ENCODE results near the gene SBK2. TPM values are rescaled to one million over a fixed set of nuclear protein-coding genes. Genes with fewer than 3 reads are reported as not detected.

The SBK2 gene
- total and polyA plus RNA-seq, 8 donors: 0.28 to 0.46 (median 0.43) TPM; not detected in 5

DNA sequence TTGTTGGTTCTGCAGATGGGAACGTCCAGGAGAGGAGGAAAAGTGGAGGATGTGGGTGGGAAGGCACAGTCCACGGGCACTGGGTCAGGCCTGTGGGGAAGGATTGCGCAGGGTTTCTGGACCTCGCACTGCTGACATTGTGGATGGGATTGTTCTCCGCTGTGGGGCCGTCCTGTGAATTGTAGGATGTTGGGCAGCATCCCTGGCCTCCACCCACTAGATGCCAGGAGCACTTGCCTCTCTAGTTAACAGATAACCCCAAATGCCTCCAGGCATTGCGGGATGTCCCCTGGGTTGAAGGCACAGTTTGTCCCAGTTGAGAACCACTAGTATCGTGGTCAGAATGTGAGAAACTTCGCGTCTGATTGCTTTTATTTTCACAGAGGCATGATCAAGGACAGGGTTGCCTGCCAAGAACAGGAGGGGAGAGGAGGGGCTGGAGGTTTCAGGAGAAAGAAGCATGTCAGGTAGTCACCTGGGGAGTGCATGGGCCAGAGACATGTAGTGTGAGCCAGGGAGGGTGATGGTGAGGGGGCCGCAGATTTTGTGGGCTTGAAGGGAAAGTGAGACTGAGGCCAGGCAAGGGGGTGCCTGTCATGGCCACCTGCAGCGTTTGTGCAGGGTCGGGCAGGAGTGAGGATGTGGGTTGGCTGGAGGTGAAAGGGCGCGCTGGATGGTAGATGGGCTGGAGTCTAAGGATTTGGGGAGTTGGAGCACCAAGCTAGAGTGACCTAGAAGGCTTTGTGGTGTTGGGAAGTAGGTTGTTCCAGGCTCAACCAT, 57.3 kb downstream of the SBK2 start:
- no peaks in the 10 kb centered on the region for H3K9me3 ChIP-seq
- DNase-seq (peak in 5 of 6 donors; percentile 60 to 71 (median 67)), FAIRE-seq (no peak), ATAC-seq (peak in 3 of 4 donors; percentile 17 to 39 (median 26))
- intact Hi-C loops (cut with DNase I): no loop called here
- TF ChIP-seq, protein P1, sequence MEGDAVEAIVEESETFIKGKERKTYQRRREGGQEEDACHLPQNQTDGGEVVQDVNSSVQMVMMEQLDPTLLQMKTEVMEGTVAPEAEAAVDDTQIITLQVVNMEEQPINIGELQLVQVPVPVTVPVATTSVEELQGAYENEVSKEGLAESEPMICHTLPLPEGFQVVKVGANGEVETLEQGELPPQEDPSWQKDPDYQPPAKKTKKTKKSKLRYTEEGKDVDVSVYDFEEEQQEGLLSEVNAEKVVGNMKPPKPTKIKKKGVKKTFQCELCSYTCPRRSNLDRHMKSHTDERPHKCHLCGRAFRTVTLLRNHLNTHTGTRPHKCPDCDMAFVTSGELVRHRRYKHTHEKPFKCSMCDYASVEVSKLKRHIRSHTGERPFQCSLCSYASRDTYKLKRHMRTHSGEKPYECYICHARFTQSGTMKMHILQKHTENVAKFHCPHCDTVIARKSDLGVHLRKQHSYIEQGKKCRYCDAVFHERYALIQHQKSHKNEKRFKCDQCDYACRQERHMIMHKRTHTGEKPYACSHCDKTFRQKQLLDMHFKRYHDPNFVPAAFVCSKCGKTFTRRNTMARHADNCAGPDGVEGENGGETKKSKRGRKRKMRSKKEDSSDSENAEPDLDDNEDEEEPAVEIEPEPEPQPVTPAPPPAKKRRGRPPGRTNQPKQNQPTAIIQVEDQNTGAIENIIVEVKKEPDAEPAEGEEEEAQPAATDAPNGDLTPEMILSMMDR (IDR thresholded peaks at IDR 0.05): no peak
- no peak overlapping the region for H3K4me3 ChIP-seq
- H3K27ac ChIP-seq: peak overlapping the region; percentile 47 to 55 (median 50)
- H3K27me3 ChIP-seq: no peaks in the 10 kb centered on the region
- H3K4me1 ChIP-seq: peaks cover 16 to 26% (median 22%) of the 10 kb centered on the region in 3 donors
- H3K36me3 ChIP-seq: peaks cover 0 to 6% (median 0%) of the 10 kb centered on the region in 3 donors
- 25 to 32% methylated on average over 14 to 15 of the region's 15 CpGs for WGBS, 2 donors

DNA sequence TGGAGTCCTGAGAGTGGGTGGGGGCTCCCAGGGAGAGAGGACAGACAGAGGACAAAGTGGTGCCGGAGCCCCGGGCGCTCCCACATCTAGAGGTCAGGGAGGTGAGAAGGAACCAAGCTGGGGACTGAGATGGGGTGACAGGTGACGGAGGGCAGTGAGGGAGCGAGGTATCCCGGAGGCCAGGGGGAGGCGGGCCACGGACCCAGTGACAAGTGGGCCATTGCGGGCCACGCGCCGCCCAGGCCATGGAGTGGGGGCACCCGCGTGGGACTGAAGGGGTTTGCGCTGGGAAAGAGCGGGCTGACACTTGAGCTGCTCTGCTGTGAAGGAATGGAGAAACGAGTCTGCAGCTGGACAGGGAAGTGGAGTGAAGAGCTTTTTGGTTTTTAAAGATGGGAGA, 57.9 kb downstream of the SBK2 start:
- Histone ChIP-seq H3K4me1 (peaks cover 10 to 20% (median 19%) of the 10 kb centered on the region in 3 donors), H3K36me3 (peaks cover 0 to 6% (median 0%) of the 10 kb centered on the region in 3 donors), H3K4me3 (no peak overlapping the region), H3K9me3 (no peaks in the 10 kb centered on the region), H3K27me3 (no peaks in the 10 kb centered on the region), H3K27ac (peak overlapping the region; percentile 47 to 55 (median 50))
- DNase-seq (peak in 3 of 6 donors; percentile 41 to 64 (median 54)), FAIRE-seq (no peak), ATAC-seq (no peak)
- TF ChIP-seq, protein P1 (IDR thresholded peaks at IDR 0.05): no peak
- intact Hi-C loops (cut with DNase I): no loop called here
- 78 to 79% methylated on average over 17 of the region's 17 CpGs for WGBS, 2 donors

Other genes starting within 250 kb of the SBK2 start
- gene TMEM150B, start 211.8 kb downstream of the SBK2 start, total RNA-seq: 1 to 10 TPM in 1 of 6 donors, under 1 TPM in 2, not detected in 3; 0.32 to 1.3 (median 0.83) TPM
- under 1 TPM in 1 of 2 donors, not detected in 1; 0.14 TPM for gene TMEM150B, start 211.8 kb downstream of the SBK2 start, polyA plus RNA-seq
- 10 to 100 TPM in 2 of 6 donors, 1 to 10 TPM in 4; 4.3 to 12.6 (median 6.9) TPM for gene KMT5C, start 197.3 kb downstream of the SBK2 start, total RNA-seq
- gene KMT5C, start 197.3 kb downstream of the SBK2 start, polyA plus RNA-seq: 10 to 100 TPM; 22.3 to 27.4 TPM
- under 1 TPM in 1 of 6 donors, not detected in 5; 0.62 TPM for gene COX6B2, start 182.4 kb downstream of the SBK2 start, total RNA-seq
- gene COX6B2, start 182.4 kb downstream of the SBK2 start, polyA plus RNA-seq: under 1 TPM; 0.28 to 0.42 TPM
- not detected for gene GARIN5B, start 173.9 kb downstream of the SBK2 start, total RNA-seq
- not detected for gene GARIN5B, start 173.9 kb downstream of the SBK2 start, polyA plus RNA-seq
- under 1 TPM in 3 of 6 donors, not detected in 3; 0.20 to 0.41 (median 0.37) TPM for gene IL11, start 166.7 kb downstream of the SBK2 start, total RNA-seq
- gene IL11, start 166.7 kb downstream of the SBK2 start, polyA plus RNA-seq: under 1 TPM; 0.16 to 0.19 TPM
- not detected for gene TMEM190, start 160.3 kb downstream of the SBK2 start, total RNA-seq
- under 1 TPM in 1 of 2 donors, not detected in 1; 0.45 TPM for gene TMEM190, start 160.3 kb downstream of the SBK2 start, polyA plus RNA-seq
- 10 to 100 TPM; 14.7 to 32.7 (median 21.3) TPM for gene TMEM238, start 152.8 kb downstream of the SBK2 start, total RNA-seq
- under 1 TPM; 0.42 TPM for gene TMEM238, start 152.8 kb downstream of the SBK2 start, polyA plus RNA-seq
- gene RPL28, start 151.2 kb downstream of the SBK2 start, total RNA-seq: 1,000 to 10,000 TPM in 1 of 6 donors, 100 to 1,000 TPM in 5; 420 to 1,198 (median 819) TPM
- gene RPL28, start 151.2 kb downstream of the SBK2 start, polyA plus RNA-seq: 1,000 to 10,000 TPM in 1 of 2 donors, 100 to 1,000 TPM in 1; 738 to 1,109 TPM
- gene UBE2S, start 129.3 kb downstream of the SBK2 start, total RNA-seq: 1 to 10 TPM; 2.0 to 7.3 (median 5.1) TPM
- 1 to 10 TPM; 3.6 to 5.0 TPM for gene UBE2S, start 129.3 kb downstream of the SBK2 start, polyA plus RNA-seq
- gene SHISA7, start 93.8 kb downstream of the SBK2 start, total RNA-seq: under 1 TPM in 3 of 6 donors, not detected in 3; 0.05 to 0.16 (median 0.06) TPM
- under 1 TPM; 0.04 to 0.33 TPM for gene SHISA7, start 93.8 kb downstream of the SBK2 start, polyA plus RNA-seq
- 10 to 100 TPM; 13.0 to 23.9 (median 20.9) TPM for gene ISOC2, start 75.5 kb downstream of the SBK2 start, total RNA-seq
- gene ISOC2, start 75.5 kb downstream of the SBK2 start, polyA plus RNA-seq: 10 to 100 TPM; 38.3 to 43.9 TPM
- not detected for gene C19orf85, start 72.4 kb downstream of the SBK2 start, total RNA-seq
- gene C19orf85, start 72.4 kb downstream of the SBK2 start, polyA plus RNA-seq: not detected
- 1 to 10 TPM; 3.4 to 6.2 (median 4.1) TPM for gene ZNF628, start 60.5 kb downstream of the SBK2 start, total RNA-seq
- 1 to 10 TPM; 2.6 to 7.8 TPM for gene ZNF628, start 60.5 kb downstream of the SBK2 start, polyA plus RNA-seq
- gene NAT14, start 51.9 kb downstream of the SBK2 start, total RNA-seq: 10 to 100 TPM in 1 of 6 donors, 1 to 10 TPM in 5; 5.8 to 10.1 (median 7.5) TPM
- 10 to 100 TPM; 27.9 to 32.4 TPM for gene NAT14, start 51.9 kb downstream of the SBK2 start, polyA plus RNA-seq
- gene SSC5D, start 48.7 kb downstream of the SBK2 start, total RNA-seq: 1 to 10 TPM in 4 of 6 donors, under 1 TPM in 2; 0.60 to 5.3 (median 1.4) TPM
- 1 to 10 TPM in 1 of 2 donors, under 1 TPM in 1; 0.77 to 2.1 TPM for gene SSC5D, start 48.7 kb downstream of the SBK2 start, polyA plus RNA-seq
- gene SBK3, start 8.4 kb upstream of the SBK2 start, total RNA-seq: under 1 TPM in 2 of 6 donors, not detected in 4; 0.19 to 0.28 TPM
- under 1 TPM; 0.11 to 0.16 TPM for gene SBK3, start 8.4 kb upstream of the SBK2 start, polyA plus RNA-seq
- 10 to 100 TPM in 1 of 6 donors, 1 to 10 TPM in 5; 6.5 to 12.7 (median 9.2) TPM for gene ZNF579, start 43.7 kb upstream of the SBK2 start, total RNA-seq
- 10 to 100 TPM; 11.6 to 16.1 TPM for gene ZNF579, start 43.7 kb upstream of the SBK2 start, polyA plus RNA-seq
- gene FIZ1, start 62.4 kb upstream of the SBK2 start, total RNA-seq: 10 to 100 TPM in 2 of 6 donors, 1 to 10 TPM in 4; 6.8 to 12.1 (median 8.9) TPM
- 10 to 100 TPM; 12.6 TPM for gene FIZ1, start 62.4 kb upstream of the SBK2 start, polyA plus RNA-seq
- 10 to 100 TPM; 17.1 to 37.0 (median 33.1) TPM for gene ZNF524, start 63.2 kb upstream of the SBK2 start, total RNA-seq
- 10 to 100 TPM; 26.7 to 79.4 TPM for gene ZNF524, start 63.2 kb upstream of the SBK2 start, polyA plus RNA-seq
- 1 to 10 TPM; 6.6 to 9.0 (median 7.8) TPM for gene ZNF865, start 68.5 kb upstream of the SBK2 start, total RNA-seq
- 1 to 10 TPM; 5.7 to 9.7 TPM for gene ZNF865, start 68.5 kb upstream of the SBK2 start, polyA plus RNA-seq
- gene ZNF784, start 87.4 kb upstream of the SBK2 start, total RNA-seq: 1 to 10 TPM; 3.7 to 5.8 (median 4.6) TPM
- gene ZNF784, start 87.4 kb upstream of the SBK2 start, polyA plus RNA-seq: 10 to 100 TPM; 10.3 to 12.9 TPM
- 10 to 100 TPM; 12.7 to 24.3 (median 17.6) TPM for gene ZNF580, start 103.9 kb upstream of the SBK2 start, total RNA-seq
- gene ZNF580, start 103.9 kb upstream of the SBK2 start, polyA plus RNA-seq: 10 to 100 TPM; 35.0 to 40.5 TPM
- 10 to 100 TPM; 12.9 to 23.2 (median 16.9) TPM for gene ZNF581, start 106.5 kb upstream of the SBK2 start, total RNA-seq
- 10 to 100 TPM; 13.8 to 16.6 TPM for gene ZNF581, start 106.5 kb upstream of the SBK2 start, polyA plus RNA-seq
- gene CCDC106, start 111.1 kb upstream of the SBK2 start, total RNA-seq: 1 to 10 TPM; 3.2 to 6.2 (median 5.0) TPM
- 10 to 100 TPM; 20.7 to 22.8 TPM for gene CCDC106, start 111.1 kb upstream of the SBK2 start, polyA plus RNA-seq
- 10 to 100 TPM; 38.4 to 97.0 (median 58.8) TPM for gene U2AF2, start 117.9 kb upstream of the SBK2 start, total RNA-seq
- gene U2AF2, start 117.9 kb upstream of the SBK2 start, polyA plus RNA-seq: 100 to 1,000 TPM in 1 of 2 donors, 10 to 100 TPM in 1; 74.8 to 113 TPM
- gene EPN1, start 138.1 kb upstream of the SBK2 start, total RNA-seq: 100 to 1,000 TPM in 1 of 6 donors, 10 to 100 TPM in 5; 64.9 to 102 (median 84.6) TPM
- gene EPN1, start 138.1 kb upstream of the SBK2 start, polyA plus RNA-seq: 10 to 100 TPM; 38.4 to 76.8 TPM
- under 1 TPM in 2 of 6 donors, not detected in 4; 0.09 to 0.12 TPM for gene NLRP9, start 201.3 kb upstream of the SBK2 start, total RNA-seq
- gene NLRP9, start 201.3 kb upstream of the SBK2 start, polyA plus RNA-seq: under 1 TPM; 0.04 to 0.05 TPM
- gene RFPL4A, start 222.0 kb upstream of the SBK2 start, total RNA-seq: under 1 TPM in 2 of 6 donors, not detected in 4; 0.17 to 0.75 TPM
- gene RFPL4A, start 222.0 kb upstream of the SBK2 start, polyA plus RNA-seq: under 1 TPM in 1 of 2 donors, not detected in 1; 0.70 TPM
- gene RFPL4AL1, start 232.0 kb upstream of the SBK2 start, total RNA-seq: not detected
- gene RFPL4AL1, start 232.0 kb upstream of the SBK2 start, polyA plus RNA-seq: not detected